Vagina (tissue), 2 donors: ENCODE results near the gene ANXA6.

Source experiments
- POLR2A ChIP-seq, 2 donors: fragments of 450-650 bp; IDR thresholded peaks; one replicate each; pipeline ENCODE4 v1.6.1; 2017; ENCODE audit warnings: antibody characterized with exemption in 2 of 2, mild to moderate bottlenecking in 2 of 2, moderate library complexity in 2 of 2
- TF ChIP-seq, protein P1 (sequence below), 3 experiments: fragments of 450-650 bp in 2 of 3; fragments of 200-600 bp in 1 of 3; sonication (generic) in 1 of 3; IDR thresholded peaks; one replicate each; pipeline ENCODE4 v1.5.1; 2017 to 2019; ENCODE audit warnings: antibody characterized with exemption in 3 of 3, mild to moderate bottlenecking in 2 of 3, moderate library complexity in 2 of 3

DNA sequence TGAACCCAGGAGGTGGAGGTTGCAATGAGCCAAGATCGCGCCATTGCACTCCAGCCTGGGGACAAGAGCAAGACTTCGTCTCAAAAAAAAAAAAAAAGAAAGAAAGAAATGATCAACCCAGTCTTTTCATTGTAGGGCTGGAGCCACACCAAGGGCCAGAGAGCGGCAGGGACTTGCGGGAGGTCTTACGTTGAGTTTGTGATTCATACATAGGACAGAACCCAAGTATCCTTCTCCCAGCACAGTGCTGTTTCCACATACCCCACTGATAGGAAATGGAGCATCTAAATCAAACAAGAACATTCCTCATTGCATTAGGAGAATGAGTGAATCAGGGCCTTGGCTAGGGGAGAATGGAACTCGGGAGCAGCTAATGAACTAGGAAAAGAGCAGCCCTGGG, 73.2 kb downstream of the ANXA6 start:
- TF ChIP-seq, protein P1, sequence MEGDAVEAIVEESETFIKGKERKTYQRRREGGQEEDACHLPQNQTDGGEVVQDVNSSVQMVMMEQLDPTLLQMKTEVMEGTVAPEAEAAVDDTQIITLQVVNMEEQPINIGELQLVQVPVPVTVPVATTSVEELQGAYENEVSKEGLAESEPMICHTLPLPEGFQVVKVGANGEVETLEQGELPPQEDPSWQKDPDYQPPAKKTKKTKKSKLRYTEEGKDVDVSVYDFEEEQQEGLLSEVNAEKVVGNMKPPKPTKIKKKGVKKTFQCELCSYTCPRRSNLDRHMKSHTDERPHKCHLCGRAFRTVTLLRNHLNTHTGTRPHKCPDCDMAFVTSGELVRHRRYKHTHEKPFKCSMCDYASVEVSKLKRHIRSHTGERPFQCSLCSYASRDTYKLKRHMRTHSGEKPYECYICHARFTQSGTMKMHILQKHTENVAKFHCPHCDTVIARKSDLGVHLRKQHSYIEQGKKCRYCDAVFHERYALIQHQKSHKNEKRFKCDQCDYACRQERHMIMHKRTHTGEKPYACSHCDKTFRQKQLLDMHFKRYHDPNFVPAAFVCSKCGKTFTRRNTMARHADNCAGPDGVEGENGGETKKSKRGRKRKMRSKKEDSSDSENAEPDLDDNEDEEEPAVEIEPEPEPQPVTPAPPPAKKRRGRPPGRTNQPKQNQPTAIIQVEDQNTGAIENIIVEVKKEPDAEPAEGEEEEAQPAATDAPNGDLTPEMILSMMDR (IDR thresholded peaks at IDR 0.05): no peak
- TF ChIP-seq POLR2A (IDR thresholded peaks at IDR 0.05): no peak
